Epithelial cell of esophagus (primary cell): ENCODE results near the gene DTNBP1.
"Not testable (repeated sequence)": the region's sequence is repeated elsewhere in the genome, so short reads cannot be mapped to it uniquely, and the experiment has no call there.

Source experiments
- DNase-seq: peaks from one replicate; pipeline ENCODE4 v3.0.0; 2010; ENCODE audit warnings: low read depth
- H3K4me3 ChIP-seq: 2 replicates; pipeline ENCODE4 v1.5.1; 2011; ENCODE audit warnings: mild to moderate bottlenecking, low read length, control low read depth
- CTCF ChIP-seq: IDR thresholded peaks from 2 replicates; pipeline ENCODE4 v1.5.1; 2011; ENCODE audit warnings: low read depth, mild to moderate bottlenecking, low read length, control low read depth, inconsistent platforms; ENCODE audit not compliant: insufficient read depth; ENCODE audit errors: missing control alignments

The DTNBP1 gene

DNA sequence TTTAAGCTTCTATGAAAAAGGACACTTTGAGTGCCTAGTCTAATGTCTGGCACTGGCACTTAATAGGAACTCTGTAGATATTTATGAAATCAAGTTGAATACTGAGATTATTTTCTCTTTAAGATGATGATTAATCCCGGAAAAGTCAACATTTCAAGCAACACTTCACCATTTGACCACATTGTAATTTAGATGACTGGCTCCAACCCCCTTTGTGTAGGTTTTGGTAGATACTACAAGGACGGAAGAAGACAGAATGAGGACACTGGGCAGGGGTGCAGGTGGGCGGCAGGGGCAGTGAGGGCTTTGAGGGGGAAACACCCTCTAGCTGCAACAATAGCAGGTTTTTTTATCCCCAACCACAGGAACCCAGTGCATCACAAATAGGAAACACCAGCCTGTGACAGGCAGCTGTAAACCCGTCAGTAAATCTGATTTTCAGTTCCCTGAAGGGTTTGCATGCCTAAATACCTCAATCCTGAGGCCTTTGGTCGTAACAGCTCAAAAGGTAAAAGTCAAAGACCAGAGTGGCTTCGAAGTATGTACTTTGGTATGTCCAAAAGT lies 4.6 kb downstream of the DTNBP1 start:
- no peak for TF ChIP-seq CTCF
- no peak for DNase-seq
- H3K4me3 ChIP-seq, result no peak overlapping the region

- no peak for TF ChIP-seq CTCF
- no peak for DNase-seq
- H3K4me3 ChIP-seq, result no peak overlapping the region
Observed at GRCh38 chr6:15657290-15657689, 5.5 kb downstream of the DTNBP1 start.

DNA sequence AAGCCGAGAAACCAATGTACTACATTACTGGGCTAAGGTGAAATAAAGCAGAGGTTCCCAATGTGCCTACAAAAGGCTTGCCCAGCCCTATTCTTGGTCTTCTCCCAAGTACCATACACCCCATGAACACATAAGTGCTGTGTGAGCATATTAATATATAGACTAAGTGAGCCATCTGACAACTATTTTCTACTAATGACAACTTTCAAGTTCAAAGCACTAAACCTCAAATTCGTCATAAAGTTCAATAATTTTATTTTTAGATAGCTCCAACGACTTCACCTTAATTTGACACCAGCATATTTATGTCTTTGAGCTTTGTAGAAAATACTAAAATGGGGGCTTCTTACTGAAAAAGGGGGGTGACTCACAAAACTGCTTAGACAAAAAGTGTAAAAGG lies 6.7 kb downstream of the DTNBP1 start:
- H3K4me3 ChIP-seq, result no peak overlapping the region
- DNase-seq, result no peak
- TF ChIP-seq CTCF, result no peak

- no peak for TF ChIP-seq CTCF
Observed at GRCh38 chr6:15654250-15654649, 8.6 kb downstream of the DTNBP1 start.

GRCh38 chr6:15653581-15653980 lies 9.2 kb downstream of the DTNBP1 start:
- no peak for DNase-seq
- no peak for TF ChIP-seq CTCF
- H3K4me3 ChIP-seq, result no peak overlapping the region

More at GRCh38 chr6:15654250-15654649, 8.6 kb downstream of the DTNBP1 start:
- DNase-seq, result no peak
- H3K4me3 ChIP-seq, result no peak overlapping the region

DNA sequence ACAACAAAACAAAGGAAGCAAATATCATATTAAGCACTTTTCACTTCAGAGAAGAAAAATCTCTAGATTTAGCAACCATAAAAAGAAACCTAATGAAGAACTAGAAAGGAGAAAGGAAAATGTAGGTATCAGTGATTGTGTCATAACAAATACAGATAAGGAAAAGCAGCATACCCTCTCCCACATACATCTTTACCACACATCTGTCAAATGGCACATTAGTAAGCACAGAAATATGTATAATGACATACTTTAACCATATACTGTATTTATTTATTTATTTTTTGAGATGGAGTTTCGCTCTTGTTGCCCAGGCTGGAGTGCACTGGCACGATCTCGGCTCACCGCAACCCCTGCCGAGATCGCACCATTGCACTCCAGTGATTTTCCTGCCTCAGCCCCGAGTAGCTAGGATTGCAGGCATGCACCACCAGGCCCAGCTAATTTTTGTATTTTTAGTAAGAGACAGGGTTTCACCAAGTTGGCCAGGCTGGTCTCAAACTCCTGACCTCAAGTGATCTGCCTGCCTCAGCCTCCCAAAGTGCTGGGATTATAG lies 12.7 kb downstream of the DTNBP1 start:
- not testable (repeated sequence) for DNase-seq, H3K4me3 ChIP-seq

DNA sequence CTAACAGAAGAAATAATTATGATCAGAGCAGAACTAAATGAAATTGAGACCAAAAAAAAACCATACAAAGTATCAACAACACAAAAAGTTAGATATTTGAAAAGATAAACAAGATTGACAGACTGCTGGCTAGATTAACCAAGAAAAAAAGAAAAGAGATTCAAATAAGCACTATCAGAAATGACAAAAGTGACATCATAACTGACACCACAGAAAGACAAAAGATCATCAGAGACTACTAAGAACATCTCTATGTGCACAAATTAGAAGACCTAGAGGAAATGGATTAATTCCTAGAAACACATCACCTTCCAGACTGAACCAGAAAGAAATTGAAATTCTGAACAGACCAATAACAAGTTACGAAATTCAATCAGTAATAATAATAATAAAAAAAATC lies 17.9 kb downstream of the DTNBP1 start:
- no peak overlapping the region for H3K4me3 ChIP-seq
- no peak for DNase-seq
- no peak for TF ChIP-seq CTCF

- TF ChIP-seq CTCF, result no peak
- no peak for DNase-seq
- H3K4me3 ChIP-seq, result no peak overlapping the region
Observed at GRCh38 chr6:15643542-15643941, 19.3 kb downstream of the DTNBP1 start.
